GM20431 (cell line): ENCODE data around the gene ZNF362.

Experiments
- in situ Hi-C: fragments of 300-500 bp; cut with MseI, MboI; formaldehyde crosslinking; loops from one replicate; pipeline ENCODE4 v1.15.0; 2020; ENCODE audit warnings: low sequenced_read_pairs; ENCODE audit not compliant: unreplicated experiment

The ZNF362 gene

DNA sequence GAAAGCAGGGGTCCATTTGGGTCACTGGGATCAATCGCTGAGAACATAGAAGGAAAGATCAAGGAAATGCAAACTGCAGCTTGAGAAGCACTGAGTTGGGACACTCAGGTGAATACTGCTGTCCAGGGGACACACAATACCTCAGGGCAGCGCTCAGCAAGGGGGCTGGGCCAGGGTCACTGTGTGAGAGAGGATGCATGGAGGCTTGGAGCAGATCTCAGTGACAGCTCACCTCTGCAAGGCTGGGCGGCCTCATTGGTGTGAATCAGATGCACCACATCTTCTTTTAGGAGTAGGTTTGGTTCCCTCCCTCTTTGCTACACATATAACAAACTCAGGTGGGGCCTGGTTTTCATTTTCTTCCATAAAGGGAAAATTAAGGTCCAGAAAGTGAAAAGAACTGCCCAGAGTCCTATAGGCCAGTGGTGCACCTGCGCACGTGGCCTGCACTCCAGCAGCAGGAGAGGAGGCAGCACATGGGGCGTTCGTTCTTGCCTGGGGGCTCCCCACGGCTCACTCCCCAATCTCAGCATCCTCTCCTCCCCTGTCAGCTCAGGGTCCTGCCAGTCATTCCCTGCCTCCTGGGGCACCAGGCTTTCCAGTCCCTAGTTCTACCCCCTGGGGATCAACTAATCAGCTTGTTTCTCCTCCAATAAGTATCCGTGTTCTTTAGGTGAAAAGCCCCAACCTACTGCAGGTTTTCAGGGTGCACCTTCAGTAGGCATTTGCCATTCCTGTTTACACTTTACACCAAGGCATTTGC is 63.1 kb downstream of the ZNF362 start:
- in situ Hi-C loops: no loop called here

DNA sequence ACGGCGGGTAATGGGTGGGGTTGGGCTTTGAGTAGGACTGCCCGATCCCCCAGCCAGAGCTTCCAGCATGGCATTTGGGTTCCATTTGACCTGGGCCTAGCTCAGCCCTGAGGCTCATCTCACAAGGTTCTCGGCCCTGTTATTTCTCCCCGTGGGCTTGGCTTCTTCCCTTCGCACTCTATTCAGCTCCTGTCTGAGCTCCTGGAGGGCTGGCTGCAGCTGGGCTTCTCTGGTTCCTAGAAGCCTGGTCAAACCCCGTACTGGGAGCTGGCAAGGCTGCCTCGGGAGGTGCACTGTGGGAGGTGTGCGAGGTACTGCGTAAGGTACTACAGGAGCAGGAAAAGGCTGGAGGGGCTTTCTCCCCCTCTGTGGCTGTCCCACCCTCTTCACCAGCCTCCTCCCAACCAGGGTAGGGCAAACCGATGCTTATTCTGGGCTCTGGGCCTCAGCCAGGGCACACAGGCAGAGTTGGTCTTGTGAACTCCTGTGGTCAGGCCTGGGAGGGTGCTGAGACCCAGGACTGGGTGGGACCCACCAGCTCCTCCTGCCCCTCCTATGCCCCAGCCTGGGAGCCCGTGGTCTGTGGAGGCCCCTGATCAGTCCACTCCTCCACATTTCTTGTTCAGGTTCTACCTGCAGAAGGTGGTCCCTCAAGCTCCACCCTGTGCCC is 63.8 kb downstream of the ZNF362 start:
- in situ Hi-C loops: no loop called here

DNA sequence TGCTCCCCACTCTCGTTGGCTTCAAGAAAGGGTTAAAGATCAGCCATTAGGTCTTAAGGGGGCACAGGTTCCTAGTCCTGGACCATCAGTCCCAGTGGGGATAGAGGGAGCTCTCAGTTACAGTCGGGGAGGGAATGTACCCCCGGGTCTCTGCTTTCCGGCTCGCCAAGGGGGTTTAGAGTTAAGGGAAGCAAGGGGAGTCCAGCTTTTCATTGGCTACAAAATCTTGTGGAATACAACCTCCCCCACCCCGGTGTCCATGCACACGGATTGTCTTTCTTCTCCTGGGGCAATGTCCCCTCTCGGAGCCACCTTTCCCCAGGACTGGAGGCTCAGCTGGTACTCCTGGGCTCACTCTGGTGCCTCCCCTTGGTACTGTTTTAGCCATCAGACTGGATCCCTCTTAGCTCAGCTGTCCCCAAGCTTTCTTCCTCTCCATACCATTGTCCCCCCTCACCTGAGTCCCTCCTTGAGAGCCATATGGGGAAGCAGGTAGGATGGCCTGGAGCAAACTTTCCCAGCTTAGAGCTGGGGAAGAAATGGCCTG is 64.4 kb downstream of the ZNF362 start, which contains the start of gene A3GALT2:
Gene A3GALT2 (minus strand): TSS at position 480 of the 547 bp plus-strand sequence. CDS start 0 bp downstream, at position 480.
- in situ Hi-C loops: no loop called here

DNA sequence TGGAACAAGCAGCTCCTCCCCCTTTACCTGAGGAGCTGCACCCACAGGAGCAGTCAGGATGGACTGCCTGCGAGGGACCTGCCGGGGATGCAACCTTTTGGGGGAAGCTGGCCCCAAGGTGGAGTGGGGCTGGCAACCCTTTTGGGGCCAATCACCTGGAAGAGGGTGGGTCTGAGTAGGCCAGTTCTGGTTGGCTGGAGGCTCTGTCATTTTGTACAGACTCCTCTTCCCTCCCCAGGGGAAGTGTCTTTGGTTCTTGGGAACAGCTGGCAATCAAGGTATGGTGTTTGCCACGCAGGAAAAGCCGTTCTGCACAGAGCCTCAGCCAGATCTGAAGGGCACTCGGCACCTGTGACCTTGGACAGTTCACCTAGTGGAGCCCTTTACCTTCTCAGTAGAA is 64.9 kb downstream of the ZNF362 start:
- in situ Hi-C loops: no loop called here

DNA sequence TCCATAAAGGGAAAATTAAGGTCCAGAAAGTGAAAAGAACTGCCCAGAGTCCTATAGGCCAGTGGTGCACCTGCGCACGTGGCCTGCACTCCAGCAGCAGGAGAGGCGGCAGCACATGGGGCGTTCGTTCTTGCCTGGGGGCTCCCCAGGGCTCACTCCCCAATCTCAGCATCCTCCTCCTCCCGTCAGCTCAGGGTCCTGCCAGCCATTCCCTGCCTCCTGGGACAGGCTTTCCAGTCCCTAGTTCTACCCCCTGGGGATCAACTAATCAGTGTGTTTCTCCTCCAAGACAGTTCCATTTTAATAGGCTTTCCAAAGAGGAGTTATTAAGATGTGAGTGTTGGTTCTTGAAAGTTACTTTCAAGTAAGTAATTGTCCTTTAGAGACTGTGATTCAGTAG is 65.8 kb downstream of the ZNF362 start:
- in situ Hi-C loops: no loop called here

DNA sequence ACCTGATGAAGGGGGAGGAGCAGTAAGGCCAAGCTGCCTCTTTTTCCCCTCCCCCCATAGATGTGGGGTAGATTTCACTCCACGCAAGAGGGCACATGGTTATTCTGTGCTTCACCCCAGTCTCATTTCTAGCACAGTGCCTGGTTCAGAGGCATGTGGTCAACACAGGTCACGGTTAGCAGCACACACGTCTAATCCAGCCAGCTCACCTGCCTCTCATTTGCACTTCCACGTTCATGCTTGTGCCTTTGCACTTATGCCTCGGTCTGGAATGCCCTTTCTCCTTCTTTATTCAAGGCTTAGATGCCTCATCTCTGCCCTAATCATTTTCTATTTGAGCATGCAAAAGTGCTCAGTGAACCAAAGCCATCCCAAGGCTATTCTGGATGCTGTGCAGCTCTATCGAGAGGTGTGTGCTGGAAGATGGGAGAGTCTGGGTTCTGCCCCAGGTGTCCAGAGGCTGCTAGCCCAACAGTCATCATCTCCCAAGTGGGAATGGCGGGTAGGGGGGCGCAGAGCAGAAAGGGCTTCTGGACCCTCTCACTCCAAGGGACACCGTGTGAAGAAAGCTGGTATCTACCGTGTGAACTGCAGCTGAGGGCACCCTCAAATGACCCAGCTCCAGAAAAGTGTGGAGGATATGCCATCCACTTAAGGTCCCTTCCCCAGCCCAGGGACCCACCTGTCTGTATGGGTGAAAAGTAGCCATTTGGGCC is 66.7 kb downstream of the ZNF362 start:
- in situ Hi-C loops: no loop called here

DNA sequence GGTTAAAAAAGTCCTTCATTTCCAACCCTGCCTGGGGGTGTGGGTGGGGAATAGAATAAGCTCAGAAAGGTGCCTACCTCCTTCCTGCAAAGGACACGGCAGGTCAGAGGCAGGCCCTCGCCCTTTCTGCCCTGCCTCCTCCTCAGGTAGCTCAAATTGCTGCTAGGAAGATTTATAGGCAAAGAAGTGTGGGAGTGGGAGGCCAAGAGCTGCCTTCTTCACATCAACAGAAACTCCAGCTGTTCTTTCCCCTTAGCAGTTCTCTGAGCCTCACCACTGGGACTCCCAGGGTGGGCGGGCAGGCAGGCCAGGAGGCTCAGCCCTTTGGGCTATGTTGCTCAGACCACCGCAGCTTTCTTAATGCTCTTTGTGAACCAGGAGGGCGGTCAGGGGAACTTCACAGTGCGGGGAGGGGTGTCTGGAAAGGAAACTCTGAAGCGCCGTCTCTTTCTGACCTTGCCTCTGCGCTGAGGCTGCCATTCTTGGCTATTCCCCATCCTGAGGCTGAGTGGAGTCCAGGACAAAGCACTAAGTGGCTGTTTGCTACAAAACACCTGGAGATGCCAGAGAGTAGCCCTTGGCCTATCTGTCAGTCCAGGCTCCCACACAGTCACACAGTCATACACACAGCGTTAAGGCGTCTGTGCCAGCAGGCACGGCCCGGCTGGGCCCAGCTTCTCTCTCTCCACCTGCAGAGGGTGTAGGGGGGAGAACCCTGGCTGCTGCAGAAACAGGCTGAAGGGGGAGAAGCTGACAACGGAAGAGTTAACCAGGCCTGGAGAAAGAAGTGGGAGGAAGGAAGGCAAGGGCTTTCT is 67.6 kb downstream of the ZNF362 start:
- in situ Hi-C loops: no loop called here

DNA sequence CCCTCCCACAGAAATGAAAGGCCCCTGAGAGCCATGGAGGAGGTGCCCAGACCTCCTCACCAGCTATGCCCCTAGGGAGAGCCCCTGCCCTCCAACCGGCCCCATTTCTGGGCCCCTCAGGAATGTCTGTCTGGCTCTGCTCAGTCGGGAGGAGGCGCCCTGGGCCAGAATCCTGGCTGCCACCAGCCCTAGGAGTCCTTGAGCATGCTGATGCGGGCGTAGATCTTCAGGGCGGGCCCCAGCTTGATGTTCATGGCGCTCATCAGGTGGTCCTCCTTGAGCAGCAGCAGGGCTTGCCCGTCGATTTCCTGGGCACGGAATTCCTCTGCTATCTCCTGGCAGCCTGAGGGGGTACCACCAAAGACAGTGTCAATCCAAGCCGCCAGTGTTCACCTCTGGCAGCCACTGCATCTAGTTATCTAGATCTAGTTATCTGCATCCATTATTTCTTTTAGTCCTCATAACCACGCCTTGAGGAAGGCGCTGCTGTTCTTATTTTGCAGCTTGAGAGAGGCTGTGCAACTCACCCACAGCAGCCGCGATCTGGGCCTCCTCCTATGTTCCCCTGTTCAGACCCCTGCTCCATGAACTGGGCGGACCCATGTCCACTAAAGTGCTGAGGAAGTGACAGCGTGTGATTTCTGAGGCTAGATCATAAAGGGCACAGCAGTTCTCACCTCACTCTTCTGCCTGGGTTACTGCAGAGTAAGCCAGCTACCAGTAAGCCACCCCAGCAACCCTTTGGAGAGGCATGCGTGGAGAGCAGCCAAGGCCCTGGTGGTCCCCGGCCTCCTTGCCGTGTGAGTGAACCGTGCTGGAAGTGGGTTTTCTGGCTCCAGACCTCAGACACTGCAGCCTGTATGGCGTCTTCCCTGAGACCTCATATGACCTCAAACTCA is 68.6 kb downstream of the ZNF362 start:
- in situ Hi-C loops: no loop called here

DNA sequence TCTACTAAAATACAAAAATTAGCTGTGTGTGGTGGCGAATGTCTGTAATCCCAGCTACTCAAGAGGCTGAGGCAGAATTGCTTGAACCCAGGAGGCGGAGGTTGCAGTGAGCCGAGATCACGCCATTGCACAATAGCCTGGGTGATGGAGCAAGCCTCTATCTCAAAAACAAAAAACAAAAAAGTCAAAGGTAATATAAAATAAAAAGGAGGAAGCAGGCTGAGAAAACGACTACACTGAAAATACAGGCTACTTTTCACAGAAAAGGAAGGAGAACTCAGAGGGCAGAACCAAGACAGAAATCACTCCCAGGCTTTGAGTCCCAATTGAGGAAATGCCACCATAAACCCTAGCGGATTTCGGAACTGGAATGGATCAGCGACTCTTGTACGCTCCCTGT is 70.5 kb downstream of the ZNF362 start:
- in situ Hi-C loops: no loop called here

DNA sequence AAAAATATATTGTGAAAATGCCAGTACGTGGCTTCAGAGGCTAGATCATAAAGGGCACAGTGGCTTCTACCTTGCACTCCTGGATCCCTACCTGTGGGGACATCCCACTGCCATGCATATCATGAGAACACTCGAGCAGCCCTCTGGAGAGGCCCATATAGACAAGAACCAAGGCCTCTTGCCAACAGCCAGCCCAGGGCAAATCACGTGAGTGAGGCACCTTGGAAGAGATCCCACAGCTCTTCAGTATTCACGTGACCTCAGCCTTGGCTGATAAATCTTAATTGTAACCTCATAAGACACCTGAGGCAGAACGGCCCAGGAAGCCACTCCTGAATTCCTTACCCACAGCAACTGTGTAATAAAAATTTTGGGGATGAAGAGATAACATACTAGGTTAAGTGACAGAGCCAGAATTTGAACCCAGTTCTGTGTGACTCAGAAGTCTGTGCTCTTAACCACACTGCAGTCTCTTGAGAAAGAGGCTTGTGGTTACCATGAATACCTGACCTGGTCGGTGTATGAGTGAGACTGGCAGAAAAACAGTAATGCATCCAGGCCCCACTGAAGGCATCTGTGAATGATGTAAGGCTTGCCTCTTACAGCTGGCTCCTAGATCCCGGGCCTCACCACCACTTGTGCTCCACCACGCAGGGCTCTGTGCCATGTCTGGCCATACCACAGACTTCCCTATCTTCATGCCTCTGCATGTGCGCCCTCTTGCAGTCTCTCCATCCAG is 71.5 kb downstream of the ZNF362 start:
- in situ Hi-C loops: no loop called here

DNA sequence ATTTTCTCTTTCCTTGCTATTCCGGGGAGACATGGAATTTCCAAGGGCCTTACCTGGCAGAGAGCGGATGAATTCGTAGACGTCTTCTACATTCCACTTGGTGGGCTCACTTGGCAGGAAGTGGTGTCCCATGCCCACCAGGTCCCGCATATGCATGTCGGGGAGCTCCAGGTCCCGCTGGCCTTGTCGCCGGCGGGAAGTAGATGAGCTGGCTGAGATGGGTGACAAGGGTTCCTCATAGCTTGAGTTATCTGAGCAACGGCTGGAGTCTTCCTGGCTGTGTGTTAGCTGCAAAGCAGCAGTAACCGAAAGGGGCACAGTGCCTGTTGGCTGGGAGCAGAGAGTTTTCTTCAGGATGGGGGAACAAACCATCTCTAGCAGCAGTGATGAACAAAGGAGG is 72.5 kb downstream of the ZNF362 start:
- in situ Hi-C loops: no loop called here

DNA sequence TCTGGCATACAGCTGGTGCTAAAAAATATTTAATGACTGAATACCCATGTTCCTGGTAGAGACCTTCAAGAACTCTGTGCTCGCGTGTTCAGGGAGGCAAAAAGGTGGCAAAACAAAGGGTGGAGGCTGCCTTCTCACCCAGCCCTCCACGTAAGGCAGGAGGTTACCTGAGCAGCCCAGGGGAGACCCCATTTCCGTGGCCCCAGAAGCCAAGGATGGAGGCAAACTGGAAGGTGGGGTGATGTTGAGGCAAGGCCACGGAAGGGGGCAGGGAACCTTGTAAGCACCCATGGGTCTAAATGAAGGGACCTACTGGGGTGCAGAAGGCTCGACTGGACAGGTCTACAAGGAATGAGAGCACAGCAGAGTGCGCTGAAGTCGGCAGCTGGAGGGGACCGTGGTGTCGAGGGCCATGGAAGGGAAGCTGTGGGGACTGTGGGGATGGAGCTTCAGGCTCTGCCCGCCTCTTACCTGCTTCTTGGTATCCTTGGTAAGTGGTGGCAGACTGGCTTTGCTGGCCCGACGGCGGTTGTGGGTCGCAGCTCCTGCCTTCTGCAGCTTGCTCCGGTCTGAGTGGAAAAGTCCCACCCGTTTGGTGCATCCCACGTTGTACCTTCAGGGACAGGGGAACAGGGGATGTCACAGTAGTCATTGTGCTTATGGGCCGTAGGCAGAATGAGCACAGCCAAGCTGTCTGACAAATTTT is 73.5 kb downstream of the ZNF362 start:
- in situ Hi-C loops: no loop called here

DNA sequence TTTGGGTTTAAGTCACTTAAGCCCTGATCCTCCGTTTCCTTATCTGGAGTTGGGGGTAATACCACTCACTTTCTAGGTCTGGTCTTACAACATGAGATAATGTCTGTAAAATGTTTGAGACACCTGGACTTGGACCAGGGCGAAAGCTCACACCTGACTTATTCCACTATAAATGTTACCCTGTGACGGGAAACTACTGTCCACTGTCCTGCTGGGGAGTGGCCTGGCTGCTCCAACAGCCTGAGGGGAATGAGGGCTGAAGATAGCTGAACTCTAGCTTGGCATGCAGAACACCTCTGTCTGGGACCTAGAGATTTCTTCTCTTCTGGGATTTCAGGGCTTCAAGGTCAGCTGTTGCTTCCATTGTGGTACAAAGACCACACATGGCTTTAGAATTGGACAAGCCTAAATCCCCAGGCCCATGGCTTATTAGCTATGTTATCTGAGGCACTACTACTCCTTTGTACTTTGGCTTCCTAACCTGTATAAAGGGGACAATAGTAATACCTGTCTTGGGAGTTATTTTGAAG is 74.1 kb downstream of the ZNF362 start:
- in situ Hi-C loops: no loop called here

DNA sequence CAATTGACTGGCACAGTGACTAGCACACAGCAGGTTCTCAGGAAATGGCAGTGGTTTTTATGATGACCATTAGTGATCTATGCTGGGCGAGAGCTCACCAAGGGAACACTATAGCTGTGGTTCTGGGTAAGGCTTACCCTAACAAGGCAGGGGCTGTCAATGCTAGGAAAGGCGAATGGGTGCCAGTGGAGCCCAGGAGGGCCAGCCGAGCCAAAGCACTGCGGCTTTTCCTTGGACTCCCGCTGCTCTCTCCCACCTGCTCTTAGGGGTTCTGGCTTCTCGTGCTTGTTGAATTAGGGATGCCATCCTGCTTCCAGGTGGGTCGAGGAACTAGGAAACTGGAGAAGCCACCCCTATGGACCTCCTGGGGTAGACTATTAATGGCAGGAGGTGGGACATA is 74.6 kb downstream of the ZNF362 start:
- in situ Hi-C loops: no loop called here

DNA sequence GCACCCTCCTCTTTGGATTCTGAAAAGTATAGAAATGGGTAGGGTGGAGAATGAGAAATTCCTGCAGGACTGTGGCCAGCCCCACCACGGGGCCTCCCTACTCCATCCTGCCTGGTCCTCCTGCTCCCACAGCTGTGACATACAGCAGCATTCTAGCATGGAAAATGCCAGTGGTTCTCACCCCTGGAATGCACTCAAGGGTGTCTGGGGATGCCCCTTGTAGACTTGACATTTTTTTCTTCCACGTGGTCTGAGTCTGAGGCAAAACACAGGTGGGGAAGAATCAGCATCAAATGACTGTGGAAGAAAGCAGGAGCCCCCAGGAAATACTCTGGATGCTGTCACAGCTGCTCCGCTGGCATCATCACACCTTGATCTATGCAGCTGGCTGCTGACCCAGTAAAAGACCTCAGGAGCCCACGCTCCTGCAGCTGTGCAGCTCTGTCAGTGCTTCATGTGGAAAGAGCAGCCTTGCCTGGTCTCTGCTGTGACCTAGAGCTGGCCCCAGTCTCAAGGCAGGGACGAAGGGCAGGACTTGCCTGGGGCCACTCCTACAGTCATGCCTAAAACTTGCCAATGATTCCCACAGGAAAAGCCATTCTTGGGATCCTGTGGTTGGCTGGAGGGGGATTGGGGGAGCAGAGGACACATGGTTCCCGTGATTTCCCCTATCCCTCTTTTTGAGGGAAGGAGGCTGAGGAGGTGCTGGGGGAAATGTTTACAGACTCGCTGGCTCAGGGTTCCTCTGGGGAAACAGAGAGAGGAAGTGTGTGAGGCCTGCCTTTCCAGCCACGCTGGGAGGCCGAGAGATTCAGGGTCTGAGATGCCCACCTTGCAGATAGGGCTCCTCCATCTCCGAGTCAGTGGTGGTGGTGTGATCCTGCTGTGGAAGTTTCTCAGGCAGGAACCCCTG is 75.4 kb downstream of the ZNF362 start:
- in situ Hi-C loops: no loop called here

DNA sequence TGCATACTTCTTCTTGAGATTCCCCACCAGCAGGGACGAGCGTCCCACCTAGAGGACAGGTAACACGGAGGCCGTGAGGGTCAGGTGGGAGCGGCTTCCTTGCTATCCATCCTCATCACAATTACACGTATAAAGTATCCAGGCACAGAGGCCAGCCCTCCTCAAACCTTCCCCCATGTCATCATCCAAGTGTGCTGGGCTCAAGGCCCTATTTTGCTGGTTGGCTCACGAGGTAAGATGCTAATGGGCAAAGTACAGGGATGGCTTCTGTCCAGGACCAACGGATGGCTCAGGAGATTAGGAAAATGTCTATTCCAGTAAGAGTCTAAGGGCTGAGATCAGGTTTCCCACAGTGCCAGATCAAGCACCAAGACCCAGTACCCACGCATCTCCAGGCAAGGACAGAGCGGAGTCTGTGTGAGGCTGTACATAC is 76.1 kb downstream of the ZNF362 start:
- in situ Hi-C loops: no loop called here
